HG03342 (cell line): ENCODE data around the gene GDPD1.
"Not testable (repeated sequence)": the region's sequence is repeated elsewhere in the genome, so short reads cannot be mapped to it uniquely, and the experiment has no call there.

Experiments used
- ATAC-seq: cut with Tn5 transposase; IDR thresholded peaks from one replicate; pipeline ENCODE4 v1.9.1; 2021; ENCODE audit warnings: mild to moderate bottlenecking, moderate library complexity; ENCODE audit not compliant: unreplicated experiment

Gene GDPD1

GRCh38 chr17:59220328-59221158 is at the start of gene GDPD1:
TSS of gene GDPD1 (plus strand) at chr17:59220511. CDS start at chr17:59220610, 99 bp downstream.
- peak; percentile 91 for ATAC-seq

DNA sequence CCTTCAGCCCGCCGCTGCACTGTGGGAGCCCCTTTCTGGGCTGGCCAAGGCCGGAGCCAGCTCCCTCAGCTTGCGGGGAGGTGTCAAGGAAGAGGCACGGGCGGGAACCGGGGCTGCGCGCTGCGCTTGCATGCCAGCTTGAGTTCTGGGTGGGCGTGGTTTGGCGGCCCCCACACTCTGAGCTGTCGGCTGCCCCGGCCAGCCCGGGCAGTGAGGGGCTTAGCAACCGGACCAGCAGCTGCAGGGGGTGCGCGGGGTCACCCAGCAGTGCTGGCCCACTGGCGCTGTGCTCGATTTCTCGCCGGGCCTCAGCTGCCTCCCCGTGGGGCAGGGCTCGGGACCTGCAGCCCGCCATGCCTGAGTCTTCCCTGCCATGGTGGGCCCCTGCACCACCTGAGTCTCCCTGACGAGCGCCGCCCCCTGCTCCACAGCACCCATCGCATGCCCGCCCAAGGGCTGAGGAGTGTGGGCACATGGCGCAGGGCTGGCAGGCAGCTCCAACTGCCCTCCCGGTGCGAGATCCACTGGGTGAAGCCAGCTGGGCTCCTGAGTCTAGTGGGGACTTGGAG is 47.8 kb upstream of the GDPD1 start:
- ATAC-seq: no peak

DNA sequence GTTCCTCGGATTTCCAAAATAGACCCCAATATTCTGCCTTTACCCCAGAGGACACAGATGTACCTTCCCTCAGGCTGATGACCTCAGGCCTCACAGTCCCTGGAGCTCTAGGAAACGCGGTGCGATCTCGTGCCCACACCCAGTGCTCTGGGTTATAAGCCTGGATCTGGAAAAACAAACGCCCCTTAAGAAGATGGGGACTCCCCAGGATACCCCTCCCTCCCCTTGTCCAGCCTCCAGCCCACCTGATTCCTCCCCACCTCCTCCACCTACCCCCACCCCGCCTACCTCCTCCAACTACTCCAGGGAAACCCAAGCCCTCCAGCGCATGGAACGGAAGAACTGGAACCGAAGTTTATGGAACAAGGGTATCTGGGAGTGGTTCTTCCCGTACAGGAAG is 45.6 kb upstream of the GDPD1 start:
- no peak for ATAC-seq

DNA sequence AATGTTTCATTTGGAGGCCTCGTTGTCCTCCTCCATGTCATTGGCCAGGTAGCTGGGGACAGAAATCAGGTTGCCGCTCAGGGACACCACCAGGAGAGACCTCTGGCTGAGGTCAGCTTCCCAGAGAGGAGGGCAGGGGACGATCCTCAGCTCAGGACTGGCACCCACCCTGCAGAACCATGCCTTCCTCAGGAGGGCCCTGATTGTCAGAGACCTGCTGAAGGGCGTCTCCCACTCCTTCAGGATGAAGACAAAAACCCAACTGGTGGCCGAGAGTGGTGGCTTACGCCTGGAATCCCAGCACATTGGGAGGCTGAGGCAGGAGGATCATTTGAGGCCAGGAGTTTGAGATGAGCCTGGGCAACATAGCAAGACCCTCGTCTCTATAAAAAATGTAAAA is 45.2 kb upstream of the GDPD1 start:
- ATAC-seq: no peak

DNA sequence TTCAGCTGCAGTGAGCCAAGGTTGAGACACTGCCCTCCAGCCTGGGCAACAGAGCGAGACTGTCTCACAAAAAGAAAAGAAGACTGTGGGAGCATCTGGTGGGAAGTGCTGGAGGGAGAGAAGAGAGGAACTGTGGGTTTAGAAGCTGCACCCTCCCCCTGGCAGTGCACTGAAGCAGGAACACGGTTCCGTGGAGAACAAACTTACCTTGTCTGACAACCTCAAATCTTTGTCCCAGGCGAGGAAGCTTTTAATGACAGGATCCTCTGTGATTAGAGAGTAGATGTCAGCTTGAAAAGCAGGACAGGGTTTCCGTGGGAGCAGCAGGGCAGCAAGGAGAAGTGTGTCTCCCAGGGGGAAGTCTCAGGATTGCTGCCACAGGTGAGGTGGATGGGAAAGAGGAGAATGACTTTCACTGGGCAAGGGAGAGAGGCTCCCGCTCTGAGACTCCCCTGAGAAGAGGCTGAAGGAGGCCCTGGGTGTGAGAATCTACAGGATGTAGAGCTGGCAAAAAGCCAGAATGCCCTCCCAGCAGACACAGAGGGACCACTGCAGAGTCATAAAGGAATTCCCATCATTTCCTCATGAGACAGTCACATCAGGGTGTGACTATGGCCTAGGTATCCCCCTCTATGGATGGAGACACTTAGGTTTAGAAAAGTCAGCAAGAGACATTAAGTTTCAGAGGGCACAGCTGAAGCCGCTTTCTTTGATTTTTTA is 41.9 kb upstream of the GDPD1 start:
- no peak for ATAC-seq

DNA sequence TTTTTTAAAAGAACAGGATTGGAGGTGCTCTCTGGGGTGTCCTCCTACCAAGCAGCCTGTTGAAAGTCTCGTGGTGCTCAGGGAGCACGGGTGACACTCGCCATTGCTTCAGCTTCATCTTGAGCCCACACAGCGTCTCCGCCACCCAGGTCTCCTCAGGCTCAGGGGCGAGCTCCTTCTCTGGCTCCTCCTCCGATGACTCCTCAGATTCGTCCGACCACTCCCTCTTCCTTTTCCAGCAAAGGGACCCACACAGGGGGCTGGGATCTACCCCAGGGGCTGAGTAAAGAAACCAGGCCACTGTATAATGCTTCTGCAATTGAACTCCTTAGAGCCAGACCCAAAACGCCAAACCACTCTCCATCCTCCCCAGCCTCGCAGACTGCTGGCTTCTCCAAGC is 40.7 kb upstream of the GDPD1 start:
- not testable (repeated sequence) for ATAC-seq

- ATAC-seq: no peak
These were observed 39.7 kb upstream of the GDPD1 start for GRCh38 chr17:59180626-59181025.

DNA sequence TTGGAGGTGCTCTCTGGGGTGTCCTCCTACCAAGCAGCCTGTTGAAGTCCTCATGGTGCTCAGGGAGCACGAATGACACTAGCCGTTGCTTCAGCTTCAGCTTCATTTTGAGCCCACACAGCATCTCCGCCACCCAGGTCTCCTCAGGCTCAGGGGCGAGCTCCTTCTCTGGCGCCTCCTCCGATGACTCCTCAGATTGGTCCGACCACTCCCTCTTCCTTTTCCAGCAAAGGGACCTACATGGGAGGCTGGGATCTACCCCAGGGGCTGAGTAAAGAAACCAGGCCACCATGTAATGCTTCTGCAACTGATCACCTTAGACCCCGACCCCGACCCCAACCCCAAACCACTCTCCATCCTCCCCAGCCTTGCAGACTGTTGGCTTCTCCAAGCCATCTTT is 38.8 kb upstream of the GDPD1 start:
- no peak for ATAC-seq

DNA sequence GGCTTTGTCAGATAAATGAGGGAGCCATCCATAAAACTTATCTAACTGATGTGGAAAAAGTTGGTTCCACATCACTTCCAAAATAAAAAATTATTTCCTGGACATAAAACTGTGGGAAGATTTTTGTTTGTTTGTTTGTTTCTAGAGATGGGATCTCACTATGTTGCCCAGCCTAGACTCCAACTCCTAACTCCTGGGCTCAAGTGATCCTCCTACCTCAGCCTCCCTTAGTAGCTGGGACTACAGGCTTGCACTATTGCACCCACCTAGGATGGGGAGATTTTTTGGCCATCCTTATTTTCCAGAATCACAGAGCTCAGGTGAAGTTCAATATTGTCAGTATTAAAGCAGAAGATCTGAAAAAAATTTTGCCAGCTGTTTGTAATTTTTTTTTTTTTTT is 34.3 kb upstream of the GDPD1 start:
- ATAC-seq: no peak

DNA sequence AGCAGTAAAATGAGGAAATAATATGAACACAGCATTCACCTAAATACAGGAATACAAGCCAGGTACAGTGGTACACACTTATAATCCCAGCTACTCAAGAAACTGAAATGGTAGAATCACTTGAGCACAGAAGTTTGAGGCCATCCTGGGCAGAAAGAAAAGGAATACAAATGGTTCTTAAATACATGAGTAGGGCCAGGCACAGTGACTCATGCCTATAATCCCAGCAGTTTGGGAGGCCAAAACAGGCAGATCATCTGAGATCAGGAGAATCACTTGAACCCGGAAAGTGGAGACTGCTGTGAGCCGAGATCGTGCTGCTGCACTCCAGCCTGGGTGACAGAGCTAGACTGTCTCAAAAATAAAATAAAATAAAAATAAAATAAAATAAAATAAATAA is 33.5 kb upstream of the GDPD1 start:
- no peak for ATAC-seq

- no peak for ATAC-seq
These were observed 29.5 kb upstream of the GDPD1 start for GRCh38 chr17:59190806-59191205.

GRCh38 chr17:59193336-59193862 is 26.9 kb upstream of the GDPD1 start:
- ATAC-seq: no peak

DNA sequence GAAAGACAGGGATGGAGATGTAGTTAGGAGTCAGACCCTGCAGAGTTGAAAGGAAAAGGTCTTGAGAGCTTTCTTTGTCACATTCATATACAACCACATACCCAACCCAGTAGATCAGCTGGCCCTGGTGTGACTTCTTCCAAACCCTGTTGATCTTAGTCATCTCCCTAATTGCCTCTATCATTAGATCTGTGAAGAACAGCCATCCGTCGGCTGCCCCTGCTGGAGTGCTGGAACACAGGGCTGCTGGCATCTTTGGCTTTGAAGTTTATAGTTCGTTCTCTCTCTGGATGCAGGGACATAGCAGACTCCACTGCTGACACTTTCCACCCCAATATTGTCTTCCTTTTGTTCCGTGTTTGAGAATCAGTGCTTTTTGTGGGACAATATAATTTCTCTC is 20.9 kb upstream of the GDPD1 start:
- no peak for ATAC-seq

DNA sequence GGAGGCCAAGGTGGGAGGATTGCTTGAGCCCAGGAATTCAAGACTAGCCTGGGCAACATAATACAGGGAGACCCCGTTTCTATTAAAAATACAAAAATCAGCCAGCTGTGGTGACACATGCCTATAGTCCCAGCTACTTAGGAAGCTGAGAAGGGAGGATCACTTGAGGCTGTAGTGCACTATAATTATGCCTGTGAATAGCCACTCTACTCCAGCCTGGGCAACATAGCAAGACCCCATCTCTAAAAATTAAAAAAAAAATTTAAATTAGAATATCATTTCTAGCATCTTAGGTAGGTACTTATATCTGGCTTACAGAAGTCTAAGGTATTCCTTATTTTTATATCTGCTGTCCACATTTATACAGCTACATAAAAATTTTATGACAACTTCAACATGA is 18.0 kb upstream of the GDPD1 start:
- no peak for ATAC-seq

GRCh38 chr17:59219370-59219769 is 941 bp upstream of the GDPD1 start:
- no peak for ATAC-seq

DNA sequence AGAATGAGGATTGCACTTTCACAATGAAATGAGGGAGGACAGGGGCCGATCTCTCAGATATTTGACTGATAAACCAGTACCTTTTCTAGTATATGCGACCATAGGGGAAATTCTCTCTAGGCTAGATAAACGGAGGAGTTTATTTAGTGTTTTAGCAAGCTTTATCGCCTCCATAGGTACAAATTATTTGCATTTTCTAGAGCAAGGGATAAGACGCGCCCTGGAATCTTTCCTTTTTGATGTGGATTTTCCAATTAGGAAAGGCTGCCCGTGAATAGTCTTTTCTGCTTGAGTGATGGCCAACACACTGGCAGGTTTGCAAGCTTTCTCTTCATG is 351 bp upstream of the GDPD1 start:
- no peak for ATAC-seq

DNA sequence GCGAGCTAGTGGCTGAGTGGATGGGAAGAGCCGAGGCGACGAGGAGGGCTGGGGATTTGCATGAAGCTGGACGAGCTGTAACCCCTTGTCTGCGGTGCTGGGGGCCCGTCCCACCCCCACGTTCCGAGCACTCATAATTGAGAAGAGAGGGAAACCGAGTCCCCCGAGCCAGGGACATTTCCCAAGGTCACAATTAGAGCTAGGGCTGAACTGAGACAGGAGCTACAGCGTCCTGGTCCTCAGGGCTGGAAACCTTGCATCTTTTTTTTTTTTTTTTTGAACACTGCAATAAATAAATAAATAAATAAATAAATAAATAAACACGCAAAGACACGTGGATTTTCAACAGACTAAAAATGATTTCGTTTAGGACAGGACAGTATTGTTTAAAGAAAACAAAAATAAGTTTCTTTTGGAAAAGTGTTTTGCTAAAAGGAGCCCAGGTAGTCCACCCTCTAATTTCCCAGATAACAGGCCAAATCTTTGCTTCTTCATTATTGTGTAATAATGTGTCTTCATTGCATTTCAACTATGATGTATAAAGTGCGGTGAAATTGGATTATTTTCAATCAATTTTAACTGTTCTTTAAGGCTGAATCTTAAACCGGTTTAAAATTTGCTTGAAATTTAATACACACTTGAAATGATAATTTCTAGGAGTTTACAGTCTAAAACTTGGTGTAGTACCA is 992 bp downstream of the GDPD1 start:
- no peak for ATAC-seq

- ATAC-seq: no peak
These were observed 3.5 kb downstream of the GDPD1 start for GRCh38 chr17:59223813-59224212.

DNA sequence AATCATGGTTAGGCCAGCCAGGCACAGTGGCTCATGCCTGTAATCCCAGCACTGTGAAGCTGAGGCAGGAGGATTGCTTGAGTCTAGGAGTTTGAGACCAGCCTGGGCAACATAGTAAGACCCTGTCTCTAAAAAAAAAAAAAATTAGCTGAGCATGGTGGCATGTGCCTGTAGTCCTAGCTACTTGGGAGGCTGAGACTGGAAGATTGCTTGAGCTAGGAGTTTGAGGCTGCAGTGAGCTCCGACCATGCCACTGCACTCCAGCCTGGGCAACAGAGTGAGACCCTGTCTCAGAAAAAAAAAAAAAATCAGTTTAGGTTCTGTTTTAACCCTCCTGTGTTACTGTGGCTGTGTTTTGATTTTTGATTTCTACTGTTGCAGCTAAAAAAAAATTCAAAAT is 8.3 kb downstream of the GDPD1 start:
- ATAC-seq: not testable (repeated sequence)

GRCh38 chr17:59230764-59231163 is 10.5 kb downstream of the GDPD1 start:
- no peak for ATAC-seq

DNA sequence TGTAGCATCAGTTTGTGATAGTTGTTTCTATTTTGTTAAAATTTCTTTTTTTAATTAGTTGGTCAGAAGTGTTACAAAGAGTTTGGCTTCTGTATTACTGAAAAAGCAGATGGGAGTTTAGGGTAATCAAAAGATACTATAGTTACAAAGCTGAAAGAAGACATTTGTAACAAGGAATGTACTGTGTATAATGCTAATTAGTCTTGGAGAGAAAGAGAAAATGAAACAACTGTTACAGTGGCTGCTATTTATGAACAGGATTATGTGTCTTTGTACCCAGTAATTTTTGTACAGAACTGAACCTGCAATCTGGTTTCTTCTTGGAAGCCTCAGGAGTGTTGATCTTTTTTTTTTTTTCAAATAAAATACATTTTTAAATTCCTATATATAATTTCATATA is 14.3 kb downstream of the GDPD1 start:
- ATAC-seq: no peak
